Tibial nerve (tissue), 4 donors: ENCODE results near the gene RNASE3.

Source experiments
- EP300 ChIP-seq, 2 donors: sonication (generic); formaldehyde crosslinking; IDR thresholded peaks; one replicate each; pipeline ENCODE4 v1.6.1; 2017; ENCODE audit warnings: antibody characterized with exemption in 2 of 2, mild to moderate bottlenecking in 1 of 2
- TF ChIP-seq, protein P1 (sequence below), 5 experiments: fragments of 200-600 bp in 3 of 5; fragments of 450-650 bp in 2 of 5; sonication (generic) in 3 of 5; IDR thresholded peaks; one replicate each; pipeline ENCODE4 v1.5.1; 2016 to 2019; ENCODE audit warnings: antibody characterized with exemption in 5 of 5, mild to moderate bottlenecking in 3 of 5, moderate library complexity in 2 of 5

DNA sequence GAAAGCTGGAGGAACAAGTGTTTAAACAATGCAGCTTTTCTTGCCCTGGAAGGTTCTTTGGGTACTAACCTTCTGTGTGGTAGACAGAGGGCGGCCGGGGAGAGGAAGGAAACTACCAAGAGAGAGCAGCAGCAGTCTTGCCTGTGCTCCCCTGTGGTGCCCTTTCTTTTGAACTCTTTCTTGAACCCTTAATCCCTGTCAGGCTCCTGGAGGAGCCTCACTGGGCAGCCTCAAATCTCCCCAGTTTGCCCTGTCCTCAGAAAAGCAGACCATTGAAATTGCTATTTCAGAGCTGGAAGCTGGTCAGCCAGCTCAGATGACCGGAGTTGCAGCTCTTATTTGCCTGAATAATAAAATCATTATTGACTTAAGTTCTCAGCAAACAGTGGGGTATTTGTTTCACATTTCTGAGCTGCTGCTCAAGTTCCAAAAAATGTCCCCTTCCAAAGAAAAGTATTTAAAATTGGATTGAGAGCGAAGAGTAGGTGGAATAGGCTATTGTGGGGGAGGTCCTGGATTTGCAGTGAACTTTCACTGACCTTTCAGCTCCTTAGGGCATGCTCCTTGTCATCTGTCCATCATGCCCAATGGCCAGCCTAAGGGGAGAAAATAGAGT, 42.1 kb upstream of the RNASE3 start:
- TF ChIP-seq, protein P1, sequence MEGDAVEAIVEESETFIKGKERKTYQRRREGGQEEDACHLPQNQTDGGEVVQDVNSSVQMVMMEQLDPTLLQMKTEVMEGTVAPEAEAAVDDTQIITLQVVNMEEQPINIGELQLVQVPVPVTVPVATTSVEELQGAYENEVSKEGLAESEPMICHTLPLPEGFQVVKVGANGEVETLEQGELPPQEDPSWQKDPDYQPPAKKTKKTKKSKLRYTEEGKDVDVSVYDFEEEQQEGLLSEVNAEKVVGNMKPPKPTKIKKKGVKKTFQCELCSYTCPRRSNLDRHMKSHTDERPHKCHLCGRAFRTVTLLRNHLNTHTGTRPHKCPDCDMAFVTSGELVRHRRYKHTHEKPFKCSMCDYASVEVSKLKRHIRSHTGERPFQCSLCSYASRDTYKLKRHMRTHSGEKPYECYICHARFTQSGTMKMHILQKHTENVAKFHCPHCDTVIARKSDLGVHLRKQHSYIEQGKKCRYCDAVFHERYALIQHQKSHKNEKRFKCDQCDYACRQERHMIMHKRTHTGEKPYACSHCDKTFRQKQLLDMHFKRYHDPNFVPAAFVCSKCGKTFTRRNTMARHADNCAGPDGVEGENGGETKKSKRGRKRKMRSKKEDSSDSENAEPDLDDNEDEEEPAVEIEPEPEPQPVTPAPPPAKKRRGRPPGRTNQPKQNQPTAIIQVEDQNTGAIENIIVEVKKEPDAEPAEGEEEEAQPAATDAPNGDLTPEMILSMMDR (IDR thresholded peaks at IDR 0.05), result peak in 1 of 5 experiments; percentile 8
- TF ChIP-seq EP300 (IDR thresholded peaks at IDR 0.05), result peak in 1 of 2 donors; percentile 31
